RWPE1 (cell line): ENCODE results near the gene GXYLT1.

ENCODE experiments used
- CTCF ChIA-PET: fragments of 350-600 bp; sonication (Branson Sonifier 250); formaldehyde crosslinking; extraction: SDS; loops from one replicate; lab custom pipeline; 2021; lab: Yijun Ruan, JAX
- POLR2A ChIA-PET: fragments of 400-600 bp; formaldehyde crosslinking; extraction: SDS; loops from one replicate; lab custom pipeline; 2020; ENCODE audit warnings: antibody characterized with exemption; ENCODE audit not compliant: low non-redundant PET; lab: Yijun Ruan, JAX
- DNase-seq: peaks from one replicate; pipeline ENCODE4 v3.0.0; 2012; ENCODE audit warnings: low spot score
- H3K27ac ChIP-seq: fragments of 450-650 bp; 2 replicates; pipeline ENCODE4 v1.5.1; 2017
- CTCF ChIP-seq: fragments of 450-650 bp; conservative IDR thresholded peaks from 2 replicates; pipeline ENCODE4 v1.5.1; 2017; ENCODE audit warnings: low read depth, mild to moderate bottlenecking

GXYLT1 gene

GRCh38 chr12:42182394-42182793 lies 37.7 kb upstream of the GXYLT1 start:
- ChIA-PET CTCF (no interaction called here), POLR2A (no interaction called here)
- TF ChIP-seq CTCF, result no peak
- H3K27ac ChIP-seq, result no peak overlapping the region
- DNase-seq, result no peak

- POLR2A ChIA-PET, result no interaction called here
- TF ChIP-seq CTCF, result no peak
- H3K27ac ChIP-seq, result no peak overlapping the region
- CTCF ChIA-PET, result interaction anchor here (0.5 kb wide), 1 partner anchor 777 kb away, joined by 3 read pairs; no protein-coding TSS in a partner anchor
- DNase-seq, result no peak
These were observed 36.4 kb upstream of the GXYLT1 start for GRCh38 chr12:42180990-42181596.

- H3K27ac ChIP-seq, result no peak overlapping the region
- POLR2A ChIA-PET, result no interaction called here
- CTCF ChIA-PET, result no interaction called here
- no peak for TF ChIP-seq CTCF
- no peak for DNase-seq
These were observed 33.4 kb upstream of the GXYLT1 start for GRCh38 chr12:42178101-42178500.

GRCh38 chr12:42174978-42175377 lies 30.3 kb upstream of the GXYLT1 start:
- CTCF ChIA-PET, result no interaction called here
- POLR2A ChIA-PET, result no interaction called here

GRCh38 chr12:42173961-42174521 lies 29.4 kb upstream of the GXYLT1 start:
- no peak for TF ChIP-seq CTCF
- ChIA-PET CTCF (no interaction called here), POLR2A (no interaction called here)
- DNase-seq, result no peak
- no peak overlapping the region for H3K27ac ChIP-seq

More at GRCh38 chr12:42174978-42175377, 30.3 kb upstream of the GXYLT1 start:
- no peak for DNase-seq
- no peak for TF ChIP-seq CTCF
- no peak overlapping the region for H3K27ac ChIP-seq

GRCh38 chr12:42172441-42173210 lies 28.0 kb upstream of the GXYLT1 start:
- ChIA-PET CTCF (interaction anchor here (0.6 kb wide), 1 partner anchor 389 kb away, joined by 3 read pairs; no protein-coding TSS in a partner anchor), POLR2A (no interaction called here)
- no peak for TF ChIP-seq CTCF
- DNase-seq, result no peak
- H3K27ac ChIP-seq, result no peak overlapping the region
